Measurements from ENCODE around the gene TPSB2. TPM values are rescaled to one million over a fixed set of nuclear protein-coding genes. Genes with fewer than 3 reads are reported as not detected.

Gene TPSB2
- total RNA-seq, result not detected in 2 replicates

GRCh38 chr16:1230084-1230470 lies at the start of gene TPSB2:
Gene TPSB2 (minus strand): TSS chr16:1230184. CDS start chr16:1229951, 233 bp downstream.

GRCh38 chr16:1255276-1256122 lies 25.5 kb upstream of the TPSB2 start, which contains the start of gene TPSD1:
Gene TPSD1 (plus strand): TSS chr16:1256069. CDS start chr16:1256281, 212 bp downstream.

GRCh38 chr16:1240436-1240835 lies 10.5 kb upstream of the TPSB2 start, which contains the start of gene TPSAB1:
Gene TPSAB1 (plus strand): TSS chr16:1240705. CDS start chr16:1240939, 234 bp downstream.

DNA sequence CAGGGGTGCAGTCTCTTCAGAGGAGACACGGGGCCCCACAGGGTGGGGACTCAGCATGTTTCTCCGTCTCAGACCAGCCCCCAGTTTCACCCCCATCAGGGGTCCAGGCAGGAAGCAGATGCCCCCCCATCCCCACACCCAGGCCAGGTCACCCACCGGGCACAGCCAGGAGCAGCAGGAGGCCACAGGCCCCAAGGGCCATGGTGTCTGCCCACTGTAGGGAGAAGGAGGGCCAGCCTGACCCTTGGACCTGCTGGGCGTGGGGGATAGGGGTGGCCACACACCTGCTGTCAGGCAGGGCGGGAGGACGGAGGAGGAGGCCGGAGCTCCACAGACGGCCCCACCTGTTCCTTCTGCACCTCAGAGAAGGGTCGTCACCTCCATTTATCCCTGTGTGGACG lies 4.9 kb downstream of the TPSB2 start, which contains the start of gene TPSG1:
Gene TPSG1 (minus strand): TSS at position 218 of the 401 bp plus-strand sequence. CDS start 16 bp downstream, at position 202.

Other genes with a start within 250 kb of the TPSB2 start
- 0.28 and 0.45 TPM in 2 replicates for gene SOX8, start 248.4 kb downstream of the TPSB2 start, total RNA-seq
- gene SSTR5, start 157.4 kb downstream of the TPSB2 start, total RNA-seq, result under 0.01 TPM in 1 of 2 replicates, not detected in the other
- not detected in 2 replicates for gene C1QTNF8, start 133.9 kb downstream of the TPSB2 start, total RNA-seq
- gene CACNA1H, start 77.1 kb downstream of the TPSB2 start, total RNA-seq, result 1.8 TPM in 1 of 2 replicates, not detected in the other
- gene TPSG1, start 4.9 kb downstream of the TPSB2 start, total RNA-seq, result not detected in 2 replicates
- gene TPSAB1, start 10.5 kb upstream of the TPSB2 start, total RNA-seq, result not detected in 2 replicates
- not detected in 2 replicates for gene TPSD1, start 25.9 kb upstream of the TPSB2 start, total RNA-seq
- gene UBE2I, start 79.5 kb upstream of the TPSB2 start, total RNA-seq, result 44.3 and 50.8 TPM in 2 replicates
- 0.18 and 1.4 TPM in 2 replicates for gene BAIAP3, start 103.5 kb upstream of the TPSB2 start, total RNA-seq
- gene TSR3, start 121.7 kb upstream of the TPSB2 start, total RNA-seq, result 64.8 and 70.5 TPM in 2 replicates
- gene GNPTG, start 121.7 kb upstream of the TPSB2 start, total RNA-seq, result 19.9 and 36.2 TPM in 2 replicates
- gene UNKL, start 184.5 kb upstream of the TPSB2 start, total RNA-seq, result 8.4 and 8.5 TPM in 2 replicates
- gene UQCC4, start 190.6 kb upstream of the TPSB2 start, total RNA-seq, result 17.4 and 20.5 TPM in 2 replicates
- gene PERCC1, start 200.9 kb upstream of the TPSB2 start, total RNA-seq, result not detected in 2 replicates
- under 0.01 and 0.09 TPM in 2 replicates for gene CCDC154, start 214.4 kb upstream of the TPSB2 start, total RNA-seq
- gene CLCN7, start 244.8 kb upstream of the TPSB2 start, total RNA-seq, result 37.3 and 54.8 TPM in 2 replicates

Measured in endothelial cell of coronary artery (primary cell).